ENCODE data around the gene DLG2.
"Not testable (repeated sequence)": the region's sequence is repeated elsewhere in the genome, so short reads cannot be mapped to it uniquely, and the experiment has no call there.

The DLG2 gene

DNA sequence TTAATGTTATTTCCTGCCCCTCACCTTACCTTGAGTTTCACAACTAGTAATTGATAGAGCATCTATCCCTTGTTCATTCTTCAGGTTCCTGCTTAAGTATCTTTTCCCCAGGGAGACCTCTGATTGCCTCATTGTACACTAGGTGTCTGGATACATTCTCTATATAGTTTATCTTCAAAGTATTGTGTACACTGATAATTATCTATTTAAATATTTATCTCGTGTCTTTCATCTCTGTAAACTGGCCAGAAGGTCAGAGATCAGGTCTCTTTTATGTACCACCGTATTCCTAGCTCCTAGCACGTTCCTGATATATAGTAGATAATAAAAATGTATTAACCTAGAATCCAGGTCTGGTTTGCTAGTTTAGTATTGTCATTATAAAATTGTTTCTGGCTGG, 7.6 kb upstream of the DLG2 start:
- DNase-seq = no peak

DNA sequence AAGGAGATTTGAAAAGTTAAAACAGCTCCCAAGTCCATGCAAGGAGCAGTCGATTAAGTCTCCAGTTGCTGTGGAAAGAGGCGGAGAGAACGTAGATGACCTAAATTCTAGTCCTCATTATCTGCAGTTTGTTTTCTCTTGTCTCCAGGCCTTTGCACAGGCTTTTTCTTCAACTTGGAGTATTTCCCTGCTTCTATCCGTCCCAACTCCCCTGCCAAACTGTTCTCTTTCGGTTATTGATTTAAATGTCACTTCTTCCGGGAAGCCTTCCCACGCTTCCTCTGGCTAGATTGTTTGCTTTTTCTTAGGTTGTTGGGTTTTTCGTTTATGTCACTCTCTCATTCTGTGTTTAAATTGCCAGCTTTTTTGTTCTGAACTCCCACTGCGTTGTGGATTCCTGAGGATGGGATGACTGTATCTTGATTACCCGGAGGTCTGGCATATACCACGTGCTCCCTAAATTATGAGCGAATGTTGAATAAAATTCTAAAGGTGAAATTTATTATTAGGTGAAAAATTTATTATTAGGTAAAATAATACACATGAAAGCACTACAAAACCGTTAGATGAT, 1.7 kb upstream of the DLG2 start:
- DNase-seq = no peak

DNA sequence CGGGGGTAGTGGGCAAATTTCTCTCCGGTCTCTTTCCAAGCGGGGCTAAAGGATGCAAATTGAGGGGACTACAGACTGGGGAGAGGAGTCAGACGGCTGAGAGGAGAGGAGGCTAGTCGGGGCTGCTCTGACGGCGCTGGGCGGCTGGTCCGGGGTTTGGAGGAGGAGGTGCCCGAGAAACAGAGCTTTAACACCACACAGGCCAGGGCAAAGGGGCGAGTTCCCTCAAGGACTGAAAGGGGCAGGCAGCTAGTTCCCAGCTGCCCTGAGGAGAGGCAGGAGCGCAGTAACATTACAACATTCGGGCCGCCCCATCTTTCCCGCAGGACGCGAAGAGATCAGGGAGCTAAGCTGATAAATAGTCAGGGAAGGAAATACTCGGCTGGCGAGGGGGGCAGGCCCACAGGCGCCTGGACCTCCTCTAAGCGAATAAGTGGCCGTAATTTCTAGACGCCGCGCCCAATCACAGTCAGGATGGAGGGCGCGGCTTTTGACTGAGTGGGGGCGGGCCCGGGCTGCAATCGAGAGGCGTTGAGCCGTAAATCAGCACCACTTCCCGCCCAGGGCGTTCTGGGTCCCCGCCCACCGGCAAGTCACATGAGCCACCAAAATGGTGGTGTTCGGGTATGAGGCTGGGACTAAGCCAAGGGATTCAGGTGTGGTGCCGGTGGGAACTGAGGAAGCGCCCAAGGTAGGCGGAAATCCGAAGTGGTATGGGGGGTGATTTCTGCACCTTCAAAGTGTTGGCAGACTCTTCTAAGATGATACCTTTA, 1.0 kb upstream of the DLG2 start, which contains the start of gene TMEM126B:
Gene TMEM126B (plus strand): TSS at position 596 of the 773 bp plus-strand sequence. CDS start 15 bp downstream, at position 611.
- peak; percentile 93 to 95 for DNase-seq

DNA sequence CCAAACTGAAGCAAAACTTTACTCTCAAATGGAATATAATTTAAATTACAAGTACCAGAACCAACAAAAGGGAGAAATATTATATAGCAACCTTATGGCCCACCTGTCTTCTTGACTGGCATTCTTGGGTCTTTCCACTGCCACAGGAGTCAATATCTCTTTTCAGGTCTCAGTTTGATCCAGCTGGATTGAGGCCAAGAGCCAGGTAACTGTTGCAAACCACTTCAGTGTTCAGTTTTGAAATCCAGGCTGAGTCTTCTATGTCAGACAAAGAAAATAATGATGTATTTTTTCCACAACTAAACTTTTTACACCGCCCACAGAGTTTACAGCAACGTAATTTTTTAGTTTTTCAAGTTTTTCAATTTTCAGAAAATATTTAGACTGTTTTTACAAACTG, 648 bp downstream of the DLG2 start:
- no peak for DNase-seq

DNA sequence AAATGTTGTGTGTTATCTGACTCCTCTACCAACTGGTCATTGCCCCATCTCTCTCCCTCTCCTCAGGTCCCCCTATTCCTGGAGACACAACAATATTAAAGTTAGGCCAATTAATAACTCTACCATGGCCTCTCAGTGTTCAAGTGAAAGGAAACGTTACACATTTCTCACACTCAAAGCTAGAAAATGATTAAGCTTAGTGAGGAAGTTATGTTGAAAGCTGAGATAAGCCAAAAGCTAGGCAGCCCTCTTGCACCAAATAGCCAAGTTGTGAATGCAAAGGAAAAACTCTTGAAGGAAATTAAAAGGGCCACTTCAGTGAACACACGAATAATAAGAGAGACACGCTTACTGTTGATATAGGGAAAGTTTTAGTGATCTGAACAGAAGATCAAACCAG, 6.9 kb downstream of the DLG2 start:
- DNase-seq = no peak

DNA sequence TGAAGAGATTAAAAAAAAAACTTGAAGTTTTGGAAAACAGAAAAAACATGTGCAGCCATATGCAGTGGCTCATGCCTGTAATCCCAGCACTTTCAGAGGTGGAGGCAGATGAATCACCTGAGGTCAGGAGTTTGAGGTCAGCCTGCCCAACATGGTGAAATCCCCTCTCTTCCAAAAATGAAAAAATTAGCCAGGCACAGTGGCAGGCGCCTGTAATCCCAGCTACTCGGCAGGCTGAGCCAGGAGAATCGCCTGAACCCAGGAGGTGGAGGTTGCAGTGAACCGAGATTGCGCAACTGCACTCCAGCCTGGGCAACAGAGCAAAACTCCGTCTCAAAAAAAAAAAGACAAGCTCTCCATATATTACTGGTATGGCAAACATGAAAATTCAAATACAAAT, 7.6 kb downstream of the DLG2 start:
- DNase-seq = no peak

DNA sequence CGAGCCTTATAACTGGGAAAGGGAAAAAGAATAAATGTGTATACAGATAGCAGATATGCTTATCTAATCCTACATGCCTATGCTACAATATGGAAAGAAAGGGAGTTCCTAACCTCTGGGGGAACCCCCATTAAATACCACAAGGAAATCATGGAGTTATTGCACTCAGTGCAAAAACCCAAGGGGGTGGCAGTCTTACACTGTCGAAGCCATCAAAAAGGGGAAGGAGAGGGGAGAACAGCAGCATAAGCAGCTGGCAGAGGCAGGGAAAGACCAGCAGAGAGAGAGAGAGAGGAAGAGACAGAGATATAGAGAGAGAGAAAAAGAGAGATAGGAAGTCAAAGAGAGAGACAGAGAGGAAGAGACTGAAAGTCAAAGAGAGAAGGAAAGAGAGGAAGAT, 15.5 kb downstream of the DLG2 start:
- DNase-seq = not testable (repeated sequence)

DNA sequence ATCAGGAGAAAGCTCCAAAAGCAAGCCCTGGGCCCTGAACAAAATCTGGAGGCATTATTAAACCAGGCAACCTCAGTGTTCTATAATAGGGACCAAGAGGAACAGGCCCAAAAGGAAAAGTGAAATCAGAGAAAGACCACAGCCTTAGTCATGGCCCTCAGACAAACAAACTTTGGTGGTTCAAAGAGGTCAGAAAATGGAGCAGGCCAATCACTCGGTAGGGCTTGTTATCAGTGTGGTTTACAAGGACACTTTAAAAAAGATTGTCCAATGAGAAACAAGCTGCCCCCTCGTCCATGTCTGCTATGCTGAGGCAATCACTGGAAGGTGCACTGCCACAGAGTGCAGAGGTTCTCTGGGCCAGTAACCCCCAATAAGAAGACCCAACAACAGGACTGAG, 17.9 kb downstream of the DLG2 start:
- not testable (repeated sequence) for DNase-seq

DNA sequence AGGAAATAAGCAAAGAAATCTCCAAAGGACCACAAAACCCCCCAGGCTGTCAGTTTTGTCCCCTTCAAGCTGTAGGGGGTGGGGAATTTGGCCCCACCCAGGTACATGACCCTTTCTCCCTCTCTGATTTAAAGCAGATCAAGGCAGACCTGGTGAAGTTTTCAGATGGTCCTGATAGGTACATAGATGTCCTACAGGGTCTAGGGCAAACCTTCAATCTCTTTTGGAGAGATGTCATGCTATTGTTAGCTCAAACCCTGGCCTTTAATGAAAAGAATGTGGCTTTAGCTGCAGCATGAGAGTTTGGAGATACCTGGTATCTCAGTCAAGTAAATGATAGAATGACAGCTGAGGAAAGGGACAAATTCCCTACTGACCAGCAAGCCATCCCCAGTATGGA, 18.5 kb downstream of the DLG2 start:
- not testable (repeated sequence) for DNase-seq

DNA sequence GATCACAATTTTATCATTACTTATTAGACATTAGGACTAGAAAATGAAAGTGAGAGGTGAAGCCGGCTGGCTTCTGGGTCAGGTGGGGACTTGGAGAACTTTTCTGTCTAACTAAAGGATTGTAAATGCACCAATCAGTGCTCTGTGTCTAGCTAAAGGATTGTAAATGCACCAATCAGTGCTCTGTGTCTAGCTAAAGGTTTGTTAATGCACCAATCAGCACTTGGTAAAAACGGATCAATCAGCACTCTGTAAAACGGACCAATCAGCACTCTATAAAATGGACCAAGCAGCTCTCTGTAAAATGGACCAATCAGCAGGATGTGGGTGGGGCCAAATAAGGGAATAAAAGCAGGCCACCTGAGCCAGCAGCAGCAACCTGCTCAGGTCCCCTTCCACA, 20.9 kb downstream of the DLG2 start:
- not testable (repeated sequence) for DNase-seq

DNA sequence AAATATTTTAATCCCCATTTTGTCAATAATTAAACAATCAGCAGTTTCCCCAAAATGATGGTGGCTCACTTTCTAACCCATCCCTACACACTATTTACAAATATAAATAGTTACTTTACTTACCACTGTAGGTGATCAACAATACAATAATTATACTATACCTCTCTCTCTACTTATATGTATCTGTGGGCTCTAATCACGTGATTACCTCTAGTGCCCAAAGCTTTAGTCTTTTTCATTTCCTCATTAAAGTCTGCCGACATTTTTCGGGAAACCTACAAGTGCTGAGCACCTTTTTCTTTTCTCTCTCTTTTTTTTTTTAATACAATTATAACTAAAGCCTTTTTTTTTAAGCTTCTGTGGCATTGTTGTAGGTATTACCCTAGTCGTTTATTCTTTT, 23.9 kb downstream of the DLG2 start:
- no peak for DNase-seq

DNA sequence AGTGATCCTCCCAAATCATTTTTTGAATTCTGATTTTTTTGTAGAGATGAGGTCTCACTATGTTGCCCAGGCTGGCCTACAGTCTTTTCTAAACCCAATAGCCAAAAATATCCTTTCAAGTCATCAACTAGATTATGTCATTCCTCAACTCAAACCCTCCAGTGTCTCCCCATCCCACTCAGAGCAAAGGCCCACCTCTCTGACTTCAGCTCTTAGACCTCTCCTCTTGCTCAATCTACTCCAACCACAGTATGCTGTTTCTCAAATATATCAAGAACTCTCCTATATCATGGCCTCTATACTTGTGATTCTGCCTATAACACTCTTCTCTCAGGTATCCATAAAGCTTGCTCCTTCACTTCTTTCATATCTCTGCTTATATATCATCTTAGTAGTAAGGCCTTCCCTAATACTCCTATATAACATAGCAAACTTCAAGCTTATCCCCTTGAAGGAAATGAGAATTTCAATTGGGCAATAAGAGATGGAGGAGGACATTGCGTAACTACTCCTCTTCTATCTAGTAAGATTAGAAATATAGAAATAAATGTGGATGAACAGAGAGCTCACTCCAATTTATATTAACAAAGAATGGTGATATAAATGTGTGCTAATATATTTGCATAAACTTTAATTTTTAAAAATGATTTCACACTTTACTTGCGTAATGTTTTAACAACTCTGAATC, 24.5 kb downstream of the DLG2 start:
- no peak for DNase-seq

DNA sequence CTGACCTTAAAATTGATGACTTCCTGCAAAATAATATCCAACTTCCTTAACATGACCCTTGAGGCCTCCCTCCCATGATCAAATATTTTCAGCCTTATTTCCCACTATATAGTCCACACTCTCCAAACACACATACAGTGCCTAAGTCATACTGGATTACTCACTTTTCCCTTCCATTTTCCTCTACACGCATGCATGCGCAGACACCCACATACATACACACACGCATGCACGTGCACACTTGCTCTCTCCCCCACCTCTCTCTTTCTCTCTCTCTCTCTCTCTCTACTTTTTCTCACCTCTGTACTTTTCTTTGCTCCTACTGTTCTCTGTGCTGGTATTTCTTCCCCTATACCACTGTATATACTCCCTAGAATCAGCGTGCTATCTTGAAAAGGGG, 28.1 kb downstream of the DLG2 start:
- no peak for DNase-seq

DNA sequence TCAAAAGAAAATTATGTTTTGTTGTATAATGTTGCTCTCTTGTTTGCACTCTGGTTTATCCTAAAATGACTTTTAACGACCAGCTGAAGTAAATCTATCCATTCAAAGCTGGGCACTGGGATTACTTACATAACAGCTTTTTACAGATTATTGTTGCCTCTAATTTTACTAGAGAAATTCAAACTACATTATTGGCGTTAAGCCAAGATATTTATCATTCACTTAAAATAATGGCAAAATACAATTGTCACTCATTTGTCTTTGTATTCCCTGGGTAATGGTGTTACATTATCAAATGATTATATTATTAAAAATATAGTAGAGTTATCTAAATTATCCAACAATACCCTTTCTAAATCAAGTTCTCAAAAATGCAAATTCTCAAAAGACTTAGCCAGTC, 30.3 kb downstream of the DLG2 start:
- no peak for DNase-seq

DNA sequence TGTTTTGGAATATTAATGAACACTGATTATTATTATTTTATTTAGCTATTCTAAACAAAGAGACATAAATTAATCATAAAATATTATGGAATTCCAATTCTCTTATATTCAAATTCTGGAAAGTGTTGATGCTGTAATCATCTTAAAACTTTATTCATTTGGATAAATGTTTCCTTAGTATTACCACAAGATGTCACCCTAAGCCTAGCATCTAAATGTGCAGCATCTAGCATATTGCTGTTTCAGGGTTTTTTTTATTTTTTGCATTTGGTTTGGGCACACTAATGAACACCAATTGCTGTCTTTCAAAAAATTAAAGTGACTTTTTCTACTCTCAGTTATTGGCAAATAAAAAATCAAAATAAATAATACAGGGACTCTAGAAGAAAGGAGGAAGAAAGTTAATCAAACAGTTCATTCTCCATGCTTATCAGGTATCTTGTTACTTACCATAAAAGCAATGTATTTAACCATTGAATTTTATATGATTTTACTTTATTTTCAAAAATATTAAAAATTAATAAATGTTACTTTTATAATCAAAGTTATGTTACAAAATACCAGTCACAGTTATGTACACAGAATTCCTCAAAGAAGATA, 31.8 kb downstream of the DLG2 start:
- DNase-seq = peak in 1 of 2 donors; percentile 68

DNA sequence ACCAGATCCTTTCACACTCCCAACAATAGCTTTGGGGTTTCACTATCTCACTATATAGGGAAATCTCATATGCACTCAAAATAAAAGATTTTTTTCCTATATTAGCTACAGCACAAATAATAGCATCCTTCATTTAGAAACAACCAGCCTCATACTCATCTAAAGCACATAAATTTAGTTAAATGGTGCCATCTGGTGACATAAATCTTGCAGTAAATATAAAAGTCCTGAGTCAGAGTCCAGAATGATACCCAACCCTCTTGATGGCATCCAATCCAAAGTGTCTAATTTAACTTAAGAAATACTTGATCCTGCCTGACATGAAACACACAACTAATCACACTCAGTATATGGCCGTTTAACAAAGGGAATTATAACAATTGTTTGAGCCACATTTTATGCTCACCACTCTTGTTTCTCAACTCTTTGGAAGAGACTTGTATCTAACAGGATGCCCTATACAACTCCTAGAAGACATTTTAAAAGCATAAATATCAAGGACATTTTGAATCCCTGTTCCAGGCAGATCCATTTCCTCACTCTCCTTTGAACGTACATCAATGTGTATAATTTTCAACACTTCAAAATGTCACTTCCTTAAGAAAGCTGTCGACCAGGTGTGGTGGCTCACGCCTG, 36.2 kb downstream of the DLG2 start:
- no peak for DNase-seq

DNA sequence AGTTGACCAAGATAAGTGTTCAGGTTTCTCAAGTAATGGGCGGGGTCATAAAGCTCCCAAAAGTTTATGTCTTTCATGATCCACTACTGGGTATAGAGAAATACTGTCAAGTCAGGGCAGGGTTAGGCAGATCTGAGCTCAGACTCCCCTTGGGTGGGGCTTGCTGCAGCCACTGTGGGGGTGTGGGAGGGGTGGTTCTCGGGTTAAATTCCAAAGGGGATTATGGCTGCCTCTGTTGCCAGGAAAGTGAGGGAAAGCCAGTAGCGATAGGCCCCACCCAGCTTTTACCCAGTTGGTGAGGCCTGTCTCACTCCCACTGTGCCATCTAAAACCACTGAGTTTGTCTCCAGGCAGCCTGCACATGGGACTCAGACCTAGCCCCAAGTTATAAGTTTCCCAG, 37.8 kb downstream of the DLG2 start:
- no peak for DNase-seq

DNA sequence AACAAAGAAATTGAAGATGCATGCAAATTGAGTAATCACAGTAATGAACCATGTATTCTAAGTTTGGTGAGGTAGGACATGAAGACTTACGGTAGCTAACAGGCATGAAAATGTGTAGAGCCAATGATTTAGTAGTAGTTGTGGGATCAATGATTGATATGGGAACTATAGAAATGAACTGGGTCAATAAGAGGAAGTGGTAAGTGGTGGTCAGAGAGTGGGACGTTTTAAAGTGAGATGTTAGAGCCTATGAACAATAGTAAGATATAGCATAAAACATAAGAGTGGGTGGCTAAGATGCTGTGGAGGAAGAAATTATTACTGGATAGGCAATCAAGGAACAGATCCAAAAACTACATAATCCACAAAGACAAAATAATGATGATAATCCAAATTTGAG, 45.0 kb downstream of the DLG2 start:
- no peak for DNase-seq

DNA sequence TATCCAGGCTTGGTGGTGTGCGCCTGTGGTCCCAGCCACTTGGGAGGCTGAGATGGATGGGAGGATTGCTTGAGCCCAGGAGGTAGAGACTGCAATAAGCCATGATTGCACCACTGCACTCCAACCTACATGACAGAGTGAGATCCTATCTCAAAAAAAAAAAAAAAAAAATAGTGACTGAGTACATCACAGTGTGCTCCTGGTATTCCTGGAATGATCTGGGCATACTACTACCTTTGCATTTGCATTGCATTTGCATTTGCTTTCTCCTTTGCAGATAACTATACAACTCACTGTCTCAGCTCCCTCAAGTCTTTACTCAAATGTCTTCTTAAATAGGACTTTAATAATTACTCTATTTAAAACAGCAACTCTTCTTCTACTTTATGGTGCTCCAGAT, 51.8 kb downstream of the DLG2 start:
- no peak for DNase-seq

DNA sequence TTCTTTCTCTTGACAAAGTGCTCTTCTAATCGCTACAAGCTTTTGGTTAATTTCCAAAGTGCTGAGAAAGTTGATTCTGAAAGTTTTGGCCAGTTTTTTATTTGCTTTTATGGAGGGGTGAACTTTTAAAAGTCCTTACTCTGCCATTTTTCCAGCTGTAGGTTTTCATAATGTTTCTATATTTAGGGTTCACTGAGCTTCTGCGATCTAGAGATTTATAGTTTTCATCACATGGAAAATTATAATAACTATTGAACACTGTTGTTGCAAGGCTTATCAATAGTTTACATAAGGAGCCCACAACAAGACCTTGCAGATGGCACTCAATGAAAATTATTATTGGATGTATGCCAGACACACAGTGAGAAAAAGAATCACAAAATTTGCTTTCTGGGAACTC, 55.1 kb downstream of the DLG2 start:
- no peak for DNase-seq

DNA sequence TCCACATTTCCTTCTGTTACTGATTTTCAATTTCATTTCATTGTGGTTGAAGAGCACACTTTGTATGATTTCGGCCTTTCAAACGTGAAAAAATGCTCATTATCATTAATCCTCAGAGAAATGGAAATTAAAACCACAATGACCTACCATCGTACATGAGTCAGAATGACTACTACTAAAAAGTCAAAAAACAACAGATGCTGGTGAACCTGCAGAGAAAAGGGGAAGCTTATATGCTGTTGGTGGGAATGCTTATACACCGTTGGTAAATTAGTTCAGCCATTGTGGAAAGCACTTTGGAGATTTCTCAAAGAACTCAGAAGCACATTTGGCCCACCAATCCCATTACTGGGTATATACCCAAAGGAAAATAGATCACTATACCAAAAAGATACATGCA, 57.6 kb downstream of the DLG2 start:
- DNase-seq = no peak

DNA sequence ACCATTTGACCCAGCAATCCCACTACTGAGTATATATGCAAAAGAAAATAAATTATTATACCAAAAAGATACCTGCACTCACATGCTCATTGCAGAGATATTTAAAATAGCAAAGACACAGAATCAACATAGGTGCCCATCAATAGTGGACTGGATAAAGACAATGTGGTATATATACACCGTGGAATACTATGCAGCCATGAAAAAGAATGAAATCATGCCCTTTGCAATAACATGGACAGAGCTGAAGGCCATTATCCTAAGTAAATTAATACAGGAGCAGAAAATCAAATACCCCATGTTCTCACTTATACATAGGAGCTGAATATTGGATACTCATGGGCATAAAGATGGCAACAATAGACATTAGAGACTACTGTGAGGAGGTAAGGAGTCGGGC, 68.7 kb downstream of the DLG2 start:
- no peak for DNase-seq

DNA sequence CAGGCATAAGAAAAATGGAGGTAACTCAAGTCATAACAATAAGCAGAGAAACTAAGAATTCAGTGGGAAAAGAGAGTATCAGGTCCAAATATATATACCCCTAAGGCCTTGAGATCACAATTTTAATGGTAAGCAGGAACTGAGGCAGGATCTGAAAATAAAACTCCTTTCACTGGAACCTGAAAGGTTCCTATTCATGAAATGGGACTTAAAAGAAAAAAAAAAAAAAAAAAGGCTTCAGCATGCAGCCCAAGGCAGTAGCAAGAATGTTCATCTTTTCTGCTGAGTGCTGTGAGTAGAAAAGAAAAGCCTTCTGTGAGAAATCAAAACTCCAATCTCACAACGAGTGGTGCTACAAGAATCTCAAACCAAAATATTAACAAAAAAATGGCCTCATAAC, 75.3 kb downstream of the DLG2 start:
- DNase-seq = no peak

Data from CD4-positive, alpha-beta T cell treated with Interleukin-4 for 1 hour (primary cell).